IMR-90 (cell line): ENCODE measurements around the gene RIMS1. TPM values are rescaled to one million over a fixed set of nuclear protein-coding genes. Genes with fewer than 3 reads are reported as not detected.

Experiments
- ATAC-seq: fragments of 200-7000 bp; cut with Tn5 transposase; 2 replicates; pipeline ENCODE4 v1.9.1; 2020; ENCODE audit warnings: low read depth, mild to moderate bottlenecking, moderate library complexity
- BruUV-seq: library from RNA; stranded (reverse); fragments of 400-500 nt; replicated peaks from 2 replicates; lab custom pipeline; 2021; lab: Mats Ljungman, UMichigan
- CTCF ChIA-PET: fragments of 300-600 bp; formaldehyde crosslinking; extraction: SDS; loops from one replicate; lab custom pipeline; 2021; ENCODE audit warnings: antibody characterized with exemption; lab: Yijun Ruan, JAX
- POLR2A ChIA-PET: fragments of 300-600 bp; sonication (Branson Sonifier 250); formaldehyde crosslinking; loops from one replicate; lab custom pipeline; 2022; ENCODE audit warnings: antibody characterized with exemption; ENCODE audit not compliant: unreplicated experiment; lab: Charles Lee
- DNase-seq: peaks from one replicate; pipeline ENCODE4 v3.0.0; 2013
- H2AFZ ChIP-seq: replicated peaks from 2 replicates; pipeline ENCODE3; 2013; ENCODE audit warnings: low read length, mild to moderate bottlenecking; ENCODE audit not compliant: poor library complexity
- H2AK5ac ChIP-seq: 2 replicates; pipeline ENCODE4 v1.6.1; 2013; ENCODE audit warnings: low read depth, low read length, inconsistent platforms
- H2AK9ac ChIP-seq: replicated peaks from 2 replicates; pipeline ENCODE3; 2013; ENCODE audit warnings: mild to moderate bottlenecking, low read depth, low read length, moderate library complexity; ENCODE audit not compliant: poor library complexity
- H2BK120ac ChIP-seq: 2 replicates; pipeline ENCODE4 v1.6.1; 2013; ENCODE audit warnings: low read depth, low read length, inconsistent platforms
- H2BK15ac ChIP-seq: 3 replicates; pipeline ENCODE4 v1.6.1; 2013; ENCODE audit warnings: low read depth, low read length, inconsistent platforms
- H2BK20ac ChIP-seq: 2 replicates; pipeline ENCODE4 v1.6.1; 2013; ENCODE audit warnings: low read depth, mild to moderate bottlenecking, inconsistent platforms, low read length, moderate library complexity
- H2BK5ac ChIP-seq: 2 replicates; pipeline ENCODE4 v1.6.1; 2013; ENCODE audit warnings: mild to moderate bottlenecking, low read depth, low read length, inconsistent platforms; ENCODE audit not compliant: poor library complexity, severe bottlenecking
- H3K14ac ChIP-seq: replicated peaks from 2 replicates; pipeline ENCODE4 v1.6.1; 2013; ENCODE audit warnings: low read depth, low read length, inconsistent platforms
- H3K18ac ChIP-seq: 2 replicates; pipeline ENCODE4 v1.6.1; 2013; ENCODE audit warnings: low read depth, low read length, control low read depth
- H3K23ac ChIP-seq: 2 replicates; pipeline ENCODE4 v1.6.1; 2013; ENCODE audit warnings: low read depth, low read length, inconsistent platforms
- H3K27ac ChIP-seq: 2 replicates; pipeline ENCODE4 v1.5.1; 2013; ENCODE audit warnings: mild to moderate bottlenecking, control low read depth, low read length; ENCODE audit not compliant: insufficient read depth
- H3K27me3 ChIP-seq: 2 replicates; pipeline ENCODE4 v1.6.1; 2013; ENCODE audit warnings: low read length; ENCODE audit not compliant: control insufficient read depth, insufficient read depth
- H3K36me3 ChIP-seq: 2 replicates; pipeline ENCODE4 v1.6.1; 2013; ENCODE audit warnings: low read length, mixed read lengths; ENCODE audit not compliant: control insufficient read depth, insufficient read depth
- H3K4ac ChIP-seq: 2 replicates; pipeline ENCODE4 v1.6.1; 2013; ENCODE audit warnings: low read depth, low read length, inconsistent platforms
- H3K4me1 ChIP-seq: 2 replicates; pipeline ENCODE4 v1.6.1; 2013; ENCODE audit warnings: low read length, mixed read lengths; ENCODE audit not compliant: control insufficient read depth, insufficient read depth
- H3K4me2 ChIP-seq: 2 replicates; pipeline ENCODE4 v1.6.1; 2013; ENCODE audit warnings: low read depth, mild to moderate bottlenecking, control low read depth, low read length, moderate library complexity
- H3K4me3 ChIP-seq: 2 replicates; pipeline ENCODE4 v1.5.1; 2013; ENCODE audit warnings: low read depth, mild to moderate bottlenecking, control low read depth, low read length, moderate library complexity; ENCODE audit not compliant: insufficient read depth
- H3K56ac ChIP-seq: 2 replicates; pipeline ENCODE4 v1.6.1; 2013; ENCODE audit warnings: low read length, inconsistent platforms; ENCODE audit not compliant: insufficient read depth; ENCODE audit errors: extremely low read depth
- H3K79me1 ChIP-seq, 2 experiments: 2 replicates each; pipeline ENCODE4 v1.6.1; 2013; ENCODE audit warnings: low read length in 2 of 2, inconsistent platforms in 1 of 2, low read depth in 1 of 2
- H3K9ac ChIP-seq: 2 replicates; pipeline ENCODE4 v1.6.1; 2013; ENCODE audit warnings: low read depth, low read length, control low read depth
- H3K9me1 ChIP-seq: 2 replicates; pipeline ENCODE4 v1.6.1; 2013; ENCODE audit warnings: low read length, inconsistent platforms; ENCODE audit not compliant: insufficient read depth
- H3K9me3 ChIP-seq: 2 replicates; pipeline ENCODE4 v1.6.1; 2013; ENCODE audit warnings: low read length; ENCODE audit not compliant: control insufficient read depth, insufficient read depth
- H4K20me1 ChIP-seq: 2 replicates; pipeline ENCODE4 v1.6.1; 2013; ENCODE audit warnings: low read length, inconsistent platforms; ENCODE audit not compliant: insufficient read depth
- H4K5ac ChIP-seq: 2 replicates; pipeline ENCODE4 v1.6.1; 2013; ENCODE audit warnings: mild to moderate bottlenecking, low read depth, low read length, control low read depth
- H4K8ac ChIP-seq, 2 experiments: 2 replicates each; pipeline ENCODE4 v1.6.1; 2013; ENCODE audit warnings: low read depth in 2 of 2, low read length in 2 of 2, control low read depth in 1 of 2, inconsistent platforms in 1 of 2
- H4K91ac ChIP-seq: 2 replicates; pipeline ENCODE4 v1.6.1; 2013; ENCODE audit warnings: low read depth, low read length, inconsistent platforms; ENCODE audit not compliant: insufficient read depth
- BHLHE40 ChIP-seq: fragments of 150-350 bp; IDR thresholded peaks from 2 replicates; pipeline ENCODE4 v1.6.1; 2016; ENCODE audit warnings: mild to moderate bottlenecking, low read depth, low read length
- CHD1 ChIP-seq: IDR thresholded peaks from 2 replicates; pipeline ENCODE4 v1.6.1; 2012; ENCODE audit warnings: low read depth, low read length, improper control_type of control experiment
- FOS ChIP-seq: fragments of 150-350 bp; IDR thresholded peaks from 2 replicates; pipeline ENCODE4 v1.6.1; 2016; ENCODE audit warnings: low read depth, low read length
- MAFK ChIP-seq: IDR thresholded peaks from 2 replicates; pipeline ENCODE4 v1.6.1; 2012; ENCODE audit warnings: low read depth, low read length, improper control_type of control experiment
- MAZ ChIP-seq: IDR thresholded peaks from 2 replicates; pipeline ENCODE4 v1.6.1; 2012; ENCODE audit warnings: low read depth, mild to moderate bottlenecking, low read length, improper control_type of control experiment, moderate library complexity, borderline replicate concordance
- MXI1 ChIP-seq: IDR thresholded peaks from 2 replicates; pipeline ENCODE4 v1.6.1; 2012; ENCODE audit warnings: low read depth, mild to moderate bottlenecking, low read length, moderate library complexity, borderline replicate concordance
- POLR2A ChIP-seq: IDR thresholded peaks from 2 replicates; pipeline ENCODE4 v1.6.1; 2012; ENCODE audit warnings: mild to moderate bottlenecking, low read depth, low read length
- RAD21 ChIP-seq: IDR thresholded peaks from 2 replicates; pipeline ENCODE4 v1.6.1; 2012; ENCODE audit warnings: low read length, improper control_type of control experiment
- RFX5 ChIP-seq: IDR thresholded peaks from 2 replicates; pipeline ENCODE4 v1.8.0; 2012; ENCODE audit warnings: low read depth, mild to moderate bottlenecking, low read length, moderate library complexity
- SMC3 ChIP-seq: fragments of 150-350 bp; IDR thresholded peaks from 2 replicates; pipeline ENCODE4 v1.6.1; 2016; ENCODE audit warnings: low read depth, mild to moderate bottlenecking, antibody characterized with exemption, low read length, moderate library complexity
- WGBS, 2 experiments: methylation state at CpG; one replicate each; pipeline versions ENCODE4 v1.1.5 to v1.1.7; 2013; ENCODE audit warnings: missing lambda C conversion rate in 2 of 2; ENCODE audit not compliant: insufficient read length in 1 of 2; ENCODE audit errors: extremely low coverage in 2 of 2; 5-methylcytosine and 5-hydroxymethylcytosine counted together
- dilution Hi-C: fragments of 300-500 bp; cut with HindIII; formaldehyde crosslinking; loops from one replicate; pipeline ENCODE4 v1.14.3; 2018; ENCODE audit warnings: low sequenced_read_pairs; ENCODE audit not compliant: unreplicated experiment
- in situ Hi-C: fragments of 300-500 bp; cut with MboI; formaldehyde crosslinking; loops from 3 replicates; pipeline ENCODE4 v1.14.3; 2019; ENCODE audit warnings: low sequenced_read_pairs, inconsistent platforms, mixed read lengths
- intact Hi-C: fragments of 100-400 bp; cut with micrococcal nuclease; formaldehyde crosslinking; loops from 2 replicates; pipeline ENCODE4 v1.10.0; 2022
- polyA plus RNA-seq, 3 experiments: library from polyadenylated mRNA; depleted of rRNA; stranded (reverse); fragments of >200 nt; gene quantifications; 2 replicates each; pipeline ENCODE4 v1.2.3, GENCODE V29; 2012; ENCODE audit warnings: low replicate concordance in 1 of 3
- total RNA-seq: library from RNA; depleted of rRNA; stranded (reverse); fragments of >200 nt; gene quantifications from 2 replicates; pipeline ENCODE4 v1.2.3, GENCODE V29; 2012
- TF ChIP-seq, protein P1 (sequence below): conservative IDR thresholded peaks from 2 replicates; pipeline ENCODE4 v1.5.1; 2012; ENCODE audit warnings: mild to moderate bottlenecking, low read depth, low read length, improper control_type of control experiment
- TF ChIP-seq, protein P2 (sequence below): fragments of 150-350 bp; IDR thresholded peaks from 2 replicates; pipeline ENCODE4 v1.6.1; 2017; ENCODE audit warnings: mild to moderate bottlenecking, antibody characterized with exemption, low read length, low read depth

The RIMS1 gene
- total and polyA plus RNA-seq, 2 of the 4 experiments (the other 2 are of a cell fraction) = 0.44 to 3.8 TPM

DNA sequence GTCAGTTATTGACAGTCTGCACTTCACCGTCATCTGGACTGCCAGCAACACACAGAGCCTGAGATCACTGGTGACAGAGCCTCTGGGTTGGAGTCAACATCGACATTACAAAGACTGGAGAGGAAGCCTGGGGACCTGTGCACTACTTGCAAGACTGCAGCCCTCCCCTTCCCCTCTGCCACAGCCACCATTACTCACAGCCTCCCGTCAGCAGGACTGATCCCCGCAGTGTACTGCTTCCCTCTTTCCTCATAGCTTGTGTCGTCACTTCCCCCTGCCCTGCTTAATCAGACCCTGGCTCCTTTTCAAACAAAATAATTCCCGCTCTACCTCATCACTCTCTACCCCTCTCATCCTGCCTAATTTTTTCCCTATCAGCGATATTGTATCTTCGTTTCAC lies 500.0 kb downstream of the RIMS1 start (continued):
- TF ChIP-seq, protein P1, sequence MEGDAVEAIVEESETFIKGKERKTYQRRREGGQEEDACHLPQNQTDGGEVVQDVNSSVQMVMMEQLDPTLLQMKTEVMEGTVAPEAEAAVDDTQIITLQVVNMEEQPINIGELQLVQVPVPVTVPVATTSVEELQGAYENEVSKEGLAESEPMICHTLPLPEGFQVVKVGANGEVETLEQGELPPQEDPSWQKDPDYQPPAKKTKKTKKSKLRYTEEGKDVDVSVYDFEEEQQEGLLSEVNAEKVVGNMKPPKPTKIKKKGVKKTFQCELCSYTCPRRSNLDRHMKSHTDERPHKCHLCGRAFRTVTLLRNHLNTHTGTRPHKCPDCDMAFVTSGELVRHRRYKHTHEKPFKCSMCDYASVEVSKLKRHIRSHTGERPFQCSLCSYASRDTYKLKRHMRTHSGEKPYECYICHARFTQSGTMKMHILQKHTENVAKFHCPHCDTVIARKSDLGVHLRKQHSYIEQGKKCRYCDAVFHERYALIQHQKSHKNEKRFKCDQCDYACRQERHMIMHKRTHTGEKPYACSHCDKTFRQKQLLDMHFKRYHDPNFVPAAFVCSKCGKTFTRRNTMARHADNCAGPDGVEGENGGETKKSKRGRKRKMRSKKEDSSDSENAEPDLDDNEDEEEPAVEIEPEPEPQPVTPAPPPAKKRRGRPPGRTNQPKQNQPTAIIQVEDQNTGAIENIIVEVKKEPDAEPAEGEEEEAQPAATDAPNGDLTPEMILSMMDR = no peak
- no peak for TF ChIP-seq POLR2A

DNA sequence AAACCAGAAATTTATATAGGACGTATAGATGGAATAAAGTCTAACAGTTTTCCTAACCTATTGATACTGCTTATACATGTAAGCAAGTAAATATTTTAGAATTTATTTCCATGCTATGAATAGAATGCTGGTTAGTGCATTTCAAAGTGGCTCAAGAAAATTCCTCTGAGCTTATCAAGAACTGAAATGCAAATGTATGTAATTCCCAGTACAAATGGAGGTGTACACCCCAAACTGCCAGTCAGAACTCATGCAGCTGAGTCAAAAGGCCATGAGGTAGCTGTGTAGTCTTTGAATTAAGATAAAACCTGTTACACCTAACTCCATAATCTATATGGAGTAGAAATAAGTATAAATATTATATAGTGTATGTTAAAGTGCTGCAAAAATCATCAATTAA lies 503.3 kb downstream of the RIMS1 start:
- Histone ChIP-seq H3K56ac (no peak overlapping the region), H3K27ac (no peak overlapping the region), H2AK9ac (no peak overlapping the region), H3K4me3 (no peak overlapping the region), H3K18ac (no peak overlapping the region), H3K4ac (no peak overlapping the region), H3K23ac (no peak overlapping the region), H2AK5ac (no peak overlapping the region), H3K4me2 (no peak overlapping the region), H3K36me3 (no peaks in the 10 kb centered on the region), H4K5ac (no peak overlapping the region), H4K91ac (no peak overlapping the region), H3K27me3 (no peaks in the 10 kb centered on the region), H2BK15ac (no peak overlapping the region), H2BK20ac (no peak overlapping the region), H2BK120ac (no peak overlapping the region), H4K20me1 (no peaks in the 10 kb centered on the region), H4K8ac (no peak overlapping the region), H2AFZ (no peak overlapping the region), H3K9me3 (no peaks in the 10 kb centered on the region), H3K4me1 (no peaks in the 10 kb centered on the region), H3K9ac (no peak overlapping the region), H3K79me1 (no peaks in the 10 kb centered on the region), H3K14ac (no peak overlapping the region), H3K9me1 (0 out of 2 replicates have a peak, but pooled peaks cover 2% of the 10 kb centered on the region), H2BK5ac (no peak overlapping the region)
- no CpG with 5 or more reads among the region's 1 CpG for WGBS, 2 experiments
- in situ Hi-C loops = no loop called here
- ATAC-seq (no peak), DNase-seq (no peak)
- intact Hi-C loops = loop anchor here (10.0 kb wide), 1 partner anchor 115 kb away; no protein-coding TSS in a partner anchor
- dilution Hi-C loops = no loop called here
- CTCF ChIA-PET = no interaction called here
- BruUV-seq = no TSS peak
- POLR2A ChIA-PET = no interaction called here
- TF ChIP-seq MXI1 (no peak), RAD21 (no peak), BHLHE40 (no peak), POLR2A (no peak), FOS (no peak), RFX5 (no peak), MAZ (no peak), SMC3 (no peak), MAFK (no peak), CHD1 (no peak)
- TF ChIP-seq, protein P1 = no peak
- TF ChIP-seq, protein P2, sequence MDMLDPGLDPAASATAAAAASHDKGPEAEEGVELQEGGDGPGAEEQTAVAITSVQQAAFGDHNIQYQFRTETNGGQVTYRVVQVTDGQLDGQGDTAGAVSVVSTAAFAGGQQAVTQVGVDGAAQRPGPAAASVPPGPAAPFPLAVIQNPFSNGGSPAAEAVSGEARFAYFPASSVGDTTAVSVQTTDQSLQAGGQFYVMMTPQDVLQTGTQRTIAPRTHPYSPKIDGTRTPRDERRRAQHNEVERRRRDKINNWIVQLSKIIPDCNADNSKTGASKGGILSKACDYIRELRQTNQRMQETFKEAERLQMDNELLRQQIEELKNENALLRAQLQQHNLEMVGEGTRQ = no peak
